ENCODE data around the gene ANXA10.

The ANXA10 gene

DNA sequence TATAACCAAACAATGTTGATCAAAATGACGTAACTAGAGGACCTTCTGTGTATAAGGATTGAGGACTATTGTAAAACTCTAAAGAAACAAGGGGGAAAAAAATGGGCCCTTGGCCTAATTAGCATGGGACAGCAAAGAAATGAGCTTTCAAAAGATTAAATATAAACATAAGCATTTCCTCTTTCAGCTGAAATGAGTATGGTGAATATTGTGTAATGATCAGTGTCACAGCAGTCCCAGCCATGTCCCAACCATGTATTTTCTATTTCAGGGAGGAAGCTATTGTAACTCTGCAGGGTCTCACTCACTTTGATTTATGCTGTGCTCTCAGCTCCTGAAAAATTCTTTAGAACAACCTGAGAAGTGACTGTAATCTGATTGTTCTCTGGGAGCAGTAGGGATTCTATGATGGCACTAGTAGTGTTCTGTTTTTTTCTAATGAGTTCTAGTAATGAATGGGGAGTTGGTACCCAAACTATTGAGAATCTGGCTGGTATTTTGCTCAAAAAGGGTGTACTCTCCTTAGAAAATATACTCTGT, 25.8 kb downstream of the ANXA10 start:
- H3K36me3 ChIP-seq (ENCODE audit: control insufficient read depth, insufficient read depth, low read length), result no peaks in the 10 kb centered on the region
- H3K9me3 ChIP-seq (ENCODE audit: control insufficient read depth, insufficient read depth, low read depth, low read length), result no peaks in the 10 kb centered on the region
- no peaks in the 10 kb centered on the region for H3K4me1 ChIP-seq (ENCODE audit: control insufficient read depth, insufficient read depth, low read length)
- H3K4me3 ChIP-seq (ENCODE audit: low read depth, low read length), result no peak overlapping the region
- no peak overlapping the region for H3K9ac ChIP-seq (ENCODE audit: low read length)
- H3K27ac ChIP-seq (ENCODE audit: low read depth, low read length), result no peak overlapping the region
- H3K27me3 ChIP-seq (ENCODE audit: control insufficient read depth, insufficient read depth, low read length), result no peaks in the 10 kb centered on the region

- Histone ChIP-seq H3K9ac (ENCODE audit: low read length) (no peak overlapping the region), H3K27ac (ENCODE audit: low read depth, low read length) (no peak overlapping the region), H3K9me3 (ENCODE audit: control insufficient read depth, insufficient read depth, low read depth, low read length) (no peaks in the 10 kb centered on the region)
Measured at GRCh38 chr4:168119100-168119499, 26.8 kb downstream of the ANXA10 start.

DNA sequence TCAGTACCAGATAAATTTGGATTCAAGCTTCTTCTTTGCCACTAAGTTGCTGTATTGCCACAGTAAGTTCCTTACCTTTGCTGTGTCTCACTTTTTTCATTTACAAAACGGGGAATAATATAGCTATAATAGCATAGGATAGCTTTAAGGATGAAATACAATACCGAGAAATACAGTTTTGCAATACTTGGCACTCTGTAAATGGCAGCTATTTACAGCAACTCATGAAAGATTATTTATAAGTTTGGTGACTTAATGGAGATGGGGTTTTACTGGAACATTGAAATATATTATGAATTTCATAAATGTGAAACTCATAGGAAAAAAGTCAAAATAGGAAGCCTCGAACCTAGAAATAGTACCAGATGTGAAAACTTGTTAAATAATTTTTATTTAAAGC, 27.6 kb downstream of the ANXA10 start:
- Histone ChIP-seq H3K4me3 (ENCODE audit: low read depth, low read length) (no peak overlapping the region), H3K36me3 (ENCODE audit: control insufficient read depth, insufficient read depth, low read length) (no peaks in the 10 kb centered on the region), H3K4me1 (ENCODE audit: control insufficient read depth, insufficient read depth, low read length) (no peaks in the 10 kb centered on the region), H3K27ac (ENCODE audit: low read depth, low read length) (no peak overlapping the region), H3K9ac (ENCODE audit: low read length) (no peak overlapping the region), H3K9me3 (ENCODE audit: control insufficient read depth, insufficient read depth, low read depth, low read length) (no peaks in the 10 kb centered on the region), H3K27me3 (ENCODE audit: control insufficient read depth, insufficient read depth, low read length) (no peaks in the 10 kb centered on the region)

More at GRCh38 chr4:168119100-168119499, 26.8 kb downstream of the ANXA10 start:
- H3K36me3 ChIP-seq (ENCODE audit: control insufficient read depth, insufficient read depth, low read length), result no peaks in the 10 kb centered on the region
- H3K4me3 ChIP-seq (ENCODE audit: low read depth, low read length), result no peak overlapping the region
- no peaks in the 10 kb centered on the region for H3K27me3 ChIP-seq (ENCODE audit: control insufficient read depth, insufficient read depth, low read length)
- no peaks in the 10 kb centered on the region for H3K4me1 ChIP-seq (ENCODE audit: control insufficient read depth, insufficient read depth, low read length)

GRCh38 chr4:168120811-168121210, 28.5 kb downstream of the ANXA10 start:
- Histone ChIP-seq H3K9ac (ENCODE audit: low read length) (no peak overlapping the region), H3K27ac (ENCODE audit: low read depth, low read length) (no peak overlapping the region), H3K4me1 (ENCODE audit: control insufficient read depth, insufficient read depth, low read length) (no peaks in the 10 kb centered on the region), H3K36me3 (ENCODE audit: control insufficient read depth, insufficient read depth, low read length) (no peaks in the 10 kb centered on the region), H3K27me3 (ENCODE audit: control insufficient read depth, insufficient read depth, low read length) (no peaks in the 10 kb centered on the region), H3K4me3 (ENCODE audit: low read depth, low read length) (no peak overlapping the region), H3K9me3 (ENCODE audit: control insufficient read depth, insufficient read depth, low read depth, low read length) (no peaks in the 10 kb centered on the region)

- H3K27ac ChIP-seq (ENCODE audit: low read depth, low read length), result no peak overlapping the region
- no peak overlapping the region for H3K4me3 ChIP-seq (ENCODE audit: low read depth, low read length)
- no peaks in the 10 kb centered on the region for H3K36me3 ChIP-seq (ENCODE audit: control insufficient read depth, insufficient read depth, low read length)
- H3K9ac ChIP-seq (ENCODE audit: low read length), result no peak overlapping the region
- H3K27me3 ChIP-seq (ENCODE audit: control insufficient read depth, insufficient read depth, low read length), result no peaks in the 10 kb centered on the region
- no peaks in the 10 kb centered on the region; the same call in 1 of the 2 replicates for H3K4me1 ChIP-seq (ENCODE audit: control insufficient read depth, insufficient read depth, low read length)
- H3K9me3 ChIP-seq (ENCODE audit: control insufficient read depth, insufficient read depth, low read depth, low read length), result no peaks in the 10 kb centered on the region
Measured at GRCh38 chr4:168124008-168124641, 31.8 kb downstream of the ANXA10 start.

GRCh38 chr4:168126952-168127351, 34.6 kb downstream of the ANXA10 start:
- Histone ChIP-seq H3K36me3 (ENCODE audit: control insufficient read depth, insufficient read depth, low read length) (no peaks in the 10 kb centered on the region), H3K9me3 (ENCODE audit: control insufficient read depth, insufficient read depth, low read depth, low read length) (no peaks in the 10 kb centered on the region), H3K9ac (ENCODE audit: low read length) (no peak overlapping the region), H3K27ac (ENCODE audit: low read depth, low read length) (no peak overlapping the region), H3K4me1 (ENCODE audit: control insufficient read depth, insufficient read depth, low read length) (no peaks in the 10 kb centered on the region; the same call in 1 of the 2 replicates), H3K27me3 (ENCODE audit: control insufficient read depth, insufficient read depth, low read length) (no peaks in the 10 kb centered on the region), H3K4me3 (ENCODE audit: low read depth, low read length) (no peak overlapping the region)

DNA sequence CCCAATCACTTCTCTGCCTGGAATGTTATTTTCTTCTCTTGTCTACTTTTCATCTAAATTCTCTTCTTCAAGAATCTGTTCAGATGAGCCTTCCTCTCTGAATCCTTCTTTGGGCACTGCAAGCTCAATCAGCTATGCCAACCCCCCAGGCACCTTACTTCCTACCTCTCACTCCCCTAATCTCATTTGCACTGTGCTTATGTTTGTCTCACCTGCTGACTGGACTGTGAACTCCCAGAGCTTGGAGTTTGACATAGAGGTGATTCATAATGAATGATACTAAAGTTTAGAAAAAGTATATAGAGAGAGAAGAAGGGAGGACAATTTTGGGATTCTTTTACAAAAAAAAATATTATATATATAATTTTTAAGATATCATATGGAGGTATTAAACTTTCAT, 36.3 kb downstream of the ANXA10 start:
- no peak overlapping the region for H3K9ac ChIP-seq (ENCODE audit: low read length)
- H3K27me3 ChIP-seq (ENCODE audit: control insufficient read depth, insufficient read depth, low read length), result no peaks in the 10 kb centered on the region
- no peak overlapping the region for H3K27ac ChIP-seq (ENCODE audit: low read depth, low read length)
- no peaks in the 10 kb centered on the region for H3K9me3 ChIP-seq (ENCODE audit: control insufficient read depth, insufficient read depth, low read depth, low read length)
- no peak overlapping the region for H3K4me3 ChIP-seq (ENCODE audit: low read depth, low read length)
- no peaks in the 10 kb centered on the region; the same call in 1 of the 2 replicates for H3K4me1 ChIP-seq (ENCODE audit: control insufficient read depth, insufficient read depth, low read length)
- H3K36me3 ChIP-seq (ENCODE audit: control insufficient read depth, insufficient read depth, low read length), result no peaks in the 10 kb centered on the region

DNA sequence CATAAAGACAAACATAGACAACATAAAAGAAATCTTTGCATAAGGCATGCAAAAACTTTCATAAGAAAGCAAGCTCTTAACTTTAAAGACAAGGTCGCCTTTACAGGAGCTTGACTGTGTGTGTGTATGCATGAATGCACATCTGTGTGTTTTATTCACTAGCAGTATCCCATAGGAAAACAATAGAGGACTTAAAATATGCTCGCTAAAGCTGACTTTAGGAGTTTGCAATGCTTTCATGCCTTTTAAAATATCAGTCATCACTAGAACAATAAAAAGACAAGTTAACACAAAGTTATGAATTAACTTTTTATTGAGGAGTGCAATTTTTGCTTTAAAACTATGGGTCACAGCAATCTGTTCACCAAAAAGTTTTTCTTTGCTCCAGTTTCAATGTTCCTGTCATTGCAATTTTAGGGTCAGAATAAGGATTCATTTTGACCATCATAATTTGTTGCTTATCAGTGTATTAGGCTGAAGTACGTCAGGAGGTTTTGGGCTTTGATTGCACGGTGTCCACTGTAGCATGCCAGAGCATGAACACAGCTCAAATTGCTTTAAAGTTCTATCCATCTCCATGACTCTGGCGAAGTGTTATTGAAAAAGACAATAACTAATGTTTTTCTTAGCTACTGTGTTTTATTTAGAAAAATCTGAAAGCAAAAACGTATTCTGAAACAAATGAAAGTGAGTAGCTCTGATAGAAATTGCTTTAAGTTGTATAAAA, 36.9 kb downstream of the ANXA10 start:
- H3K27ac ChIP-seq (ENCODE audit: low read depth, low read length), result no peak overlapping the region
- no peaks in the 10 kb centered on the region; the same call in 1 of the 2 replicates for H3K4me1 ChIP-seq (ENCODE audit: control insufficient read depth, insufficient read depth, low read length)
- no peaks in the 10 kb centered on the region for H3K27me3 ChIP-seq (ENCODE audit: control insufficient read depth, insufficient read depth, low read length)

DNA sequence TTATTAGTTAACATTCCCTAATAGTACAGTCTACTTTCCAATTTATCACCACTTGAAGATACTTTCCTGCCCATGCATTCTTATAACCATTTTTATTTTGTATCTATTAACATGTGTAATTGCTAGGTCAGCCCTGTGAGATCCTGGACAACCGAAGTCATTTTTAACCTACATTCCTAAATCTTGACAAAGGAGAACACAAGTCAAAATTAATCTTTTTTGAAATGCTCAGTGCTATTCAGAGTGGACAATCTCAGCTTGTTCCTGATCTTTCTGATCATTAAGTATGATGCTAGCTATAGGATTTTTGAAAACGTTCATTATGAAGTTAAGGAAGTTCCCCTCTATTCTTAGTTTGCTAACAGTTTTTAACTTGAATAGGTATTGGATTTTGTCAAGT, 37.5 kb downstream of the ANXA10 start:
- Histone ChIP-seq H3K36me3 (ENCODE audit: control insufficient read depth, insufficient read depth, low read length) (no peaks in the 10 kb centered on the region), H3K9me3 (ENCODE audit: control insufficient read depth, insufficient read depth, low read depth, low read length) (no peaks in the 10 kb centered on the region), H3K27ac (ENCODE audit: low read depth, low read length) (no peak overlapping the region), H3K9ac (ENCODE audit: low read length) (no peak overlapping the region), H3K4me1 (ENCODE audit: control insufficient read depth, insufficient read depth, low read length) (no peaks in the 10 kb centered on the region; the same call in 1 of the 2 replicates), H3K27me3 (ENCODE audit: control insufficient read depth, insufficient read depth, low read length) (no peaks in the 10 kb centered on the region), H3K4me3 (ENCODE audit: low read depth, low read length) (no peak overlapping the region)

More for the DNA sequence above, 36.9 kb downstream of the ANXA10 start:
- Histone ChIP-seq H3K36me3 (ENCODE audit: control insufficient read depth, insufficient read depth, low read length) (no peaks in the 10 kb centered on the region), H3K9me3 (ENCODE audit: control insufficient read depth, insufficient read depth, low read depth, low read length) (no peaks in the 10 kb centered on the region), H3K9ac (ENCODE audit: low read length) (no peak overlapping the region), H3K4me3 (ENCODE audit: low read depth, low read length) (no peak overlapping the region)

- Histone ChIP-seq H3K4me3 (ENCODE audit: low read depth, low read length) (no peak overlapping the region), H3K9me3 (ENCODE audit: control insufficient read depth, insufficient read depth, low read depth, low read length) (no peaks in the 10 kb centered on the region), H3K27me3 (ENCODE audit: control insufficient read depth, insufficient read depth, low read length) (no peaks in the 10 kb centered on the region)
Measured at GRCh38 chr4:168131196-168131595, 38.9 kb downstream of the ANXA10 start.

DNA sequence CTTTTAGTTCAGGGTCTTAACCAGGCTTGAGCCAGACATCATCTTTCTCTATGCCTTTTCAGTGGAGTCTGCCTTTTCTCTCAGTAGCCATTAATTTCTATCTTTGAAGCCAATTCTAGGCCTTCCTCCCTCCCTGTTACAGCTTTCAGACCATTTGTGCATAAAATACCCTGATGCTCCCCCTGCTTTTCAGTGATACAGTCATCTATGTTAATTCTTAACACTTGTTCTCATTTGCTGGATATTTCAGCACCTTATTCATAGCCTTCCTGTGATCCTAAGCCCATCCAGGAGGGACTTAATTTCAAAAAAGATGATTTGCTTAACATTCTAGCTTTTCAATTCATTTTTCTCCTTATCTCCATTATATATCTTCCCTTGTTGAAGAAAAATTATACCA, 42.3 kb downstream of the ANXA10 start:
- no peak overlapping the region for H3K4me3 ChIP-seq (ENCODE audit: low read depth, low read length)
- H3K27me3 ChIP-seq (ENCODE audit: control insufficient read depth, insufficient read depth, low read length), result no peaks in the 10 kb centered on the region
- no peaks in the 10 kb centered on the region for H3K36me3 ChIP-seq (ENCODE audit: control insufficient read depth, insufficient read depth, low read length)
- no peak overlapping the region for H3K9ac ChIP-seq (ENCODE audit: low read length)
- H3K4me1 ChIP-seq (ENCODE audit: control insufficient read depth, insufficient read depth, low read length), result no peaks in the 10 kb centered on the region
- H3K9me3 ChIP-seq (ENCODE audit: control insufficient read depth, insufficient read depth, low read depth, low read length), result no peaks in the 10 kb centered on the region
- no peak overlapping the region for H3K27ac ChIP-seq (ENCODE audit: low read depth, low read length)

More at GRCh38 chr4:168131196-168131595, 38.9 kb downstream of the ANXA10 start:
- Histone ChIP-seq H3K4me1 (ENCODE audit: control insufficient read depth, insufficient read depth, low read length) (no peaks in the 10 kb centered on the region; the same call in 1 of the 2 replicates), H3K9ac (ENCODE audit: low read length) (no peak overlapping the region), H3K27ac (ENCODE audit: low read depth, low read length) (no peak overlapping the region), H3K36me3 (ENCODE audit: control insufficient read depth, insufficient read depth, low read length) (no peaks in the 10 kb centered on the region)

Measured in HUES6 (cell line).